Breast epithelium (tissue), 3 donors: ENCODE measurements around the gene TAAR1.

Source experiments
- POLR2A ChIP-seq: fragments of 450-650 bp; IDR thresholded peaks from one replicate; pipeline ENCODE4 v1.6.1; 2016; ENCODE audit warnings: antibody characterized with exemption, mild to moderate bottlenecking, moderate library complexity
- TF ChIP-seq, protein P1 (sequence below), 3 donors: fragments of 450-650 bp; IDR thresholded peaks; one replicate each; pipeline ENCODE4 v1.5.1; 2016 to 2017; ENCODE audit warnings: antibody characterized with exemption in 3 of 3, mild to moderate bottlenecking in 3 of 3, moderate library complexity in 3 of 3

DNA sequence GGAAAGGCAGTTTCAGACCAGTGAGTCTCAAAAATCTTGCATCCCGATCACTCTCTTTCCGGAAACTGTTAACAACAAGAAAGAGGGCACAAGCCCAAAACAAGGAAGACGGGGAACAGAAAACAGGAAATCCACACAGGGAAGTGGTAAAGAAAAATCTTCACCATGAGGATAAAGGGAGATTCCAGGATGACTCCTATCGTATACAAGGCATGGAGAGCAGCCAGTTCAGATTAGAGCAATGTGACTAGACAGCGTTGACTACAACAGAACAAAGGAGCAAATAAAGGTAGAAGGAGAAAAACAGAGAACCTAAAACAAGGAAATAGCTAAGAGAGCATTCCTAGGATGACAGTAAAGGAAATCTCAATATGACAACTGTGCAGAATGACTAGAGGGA lies 28.3 kb upstream of the TAAR1 start:
- TF ChIP-seq, protein P1, sequence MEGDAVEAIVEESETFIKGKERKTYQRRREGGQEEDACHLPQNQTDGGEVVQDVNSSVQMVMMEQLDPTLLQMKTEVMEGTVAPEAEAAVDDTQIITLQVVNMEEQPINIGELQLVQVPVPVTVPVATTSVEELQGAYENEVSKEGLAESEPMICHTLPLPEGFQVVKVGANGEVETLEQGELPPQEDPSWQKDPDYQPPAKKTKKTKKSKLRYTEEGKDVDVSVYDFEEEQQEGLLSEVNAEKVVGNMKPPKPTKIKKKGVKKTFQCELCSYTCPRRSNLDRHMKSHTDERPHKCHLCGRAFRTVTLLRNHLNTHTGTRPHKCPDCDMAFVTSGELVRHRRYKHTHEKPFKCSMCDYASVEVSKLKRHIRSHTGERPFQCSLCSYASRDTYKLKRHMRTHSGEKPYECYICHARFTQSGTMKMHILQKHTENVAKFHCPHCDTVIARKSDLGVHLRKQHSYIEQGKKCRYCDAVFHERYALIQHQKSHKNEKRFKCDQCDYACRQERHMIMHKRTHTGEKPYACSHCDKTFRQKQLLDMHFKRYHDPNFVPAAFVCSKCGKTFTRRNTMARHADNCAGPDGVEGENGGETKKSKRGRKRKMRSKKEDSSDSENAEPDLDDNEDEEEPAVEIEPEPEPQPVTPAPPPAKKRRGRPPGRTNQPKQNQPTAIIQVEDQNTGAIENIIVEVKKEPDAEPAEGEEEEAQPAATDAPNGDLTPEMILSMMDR (IDR thresholded peaks at IDR 0.05): no peak
- TF ChIP-seq POLR2A: no peak
